H54 (cell line): ENCODE results near the gene DCAF10.
"Not testable (repeated sequence)": the region's sequence is repeated elsewhere in the genome, so short reads cannot be mapped to it uniquely, and the experiment has no call there.

Experiments
- DNase-seq: peaks from one replicate; pipeline ENCODE4 v3.0.0; 2011; ENCODE audit warnings: low spot score, mixed read lengths; ENCODE audit not compliant: insufficient read length
- FAIRE-seq: peaks from 3 replicates; lab custom pipeline; 2011; peaks lifted over from hg19 to GRCh38; lab: Jason Lieb, UNC
- POLR2A ChIP-seq: IDR thresholded peaks from 2 replicates; pipeline ENCODE4 v1.6.1; 2011; ENCODE audit warnings: low read depth, mild to moderate bottlenecking, low read length

DCAF10 gene

DNA sequence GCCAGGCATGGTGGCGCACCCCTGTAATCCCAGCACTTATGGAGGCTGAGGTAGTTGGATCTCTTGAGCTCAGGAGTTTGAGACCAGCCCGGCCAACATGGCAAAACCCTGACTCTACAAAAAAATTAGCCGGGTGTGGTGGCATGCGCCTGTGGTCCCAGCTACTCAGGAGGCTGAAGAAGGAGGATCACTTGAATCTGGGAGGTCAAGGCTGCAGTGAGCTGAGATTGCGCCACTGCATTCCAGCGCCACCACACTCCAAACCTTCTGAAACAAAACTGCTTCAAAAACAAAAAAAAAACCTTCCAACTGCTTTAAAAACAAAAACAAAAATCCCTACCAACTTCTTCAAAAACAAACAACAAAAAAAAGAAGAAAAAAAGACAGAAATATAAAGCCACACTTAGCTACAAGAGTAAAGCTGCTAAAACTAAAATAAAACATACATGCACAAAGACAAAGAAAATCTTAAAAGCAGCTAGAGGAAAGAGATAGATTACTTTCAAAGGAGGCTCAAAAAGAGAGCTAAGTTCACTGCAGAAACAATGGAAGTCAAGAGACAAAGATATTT lies 11.4 kb downstream of the DCAF10 start:
- FAIRE-seq: no peak

DNA sequence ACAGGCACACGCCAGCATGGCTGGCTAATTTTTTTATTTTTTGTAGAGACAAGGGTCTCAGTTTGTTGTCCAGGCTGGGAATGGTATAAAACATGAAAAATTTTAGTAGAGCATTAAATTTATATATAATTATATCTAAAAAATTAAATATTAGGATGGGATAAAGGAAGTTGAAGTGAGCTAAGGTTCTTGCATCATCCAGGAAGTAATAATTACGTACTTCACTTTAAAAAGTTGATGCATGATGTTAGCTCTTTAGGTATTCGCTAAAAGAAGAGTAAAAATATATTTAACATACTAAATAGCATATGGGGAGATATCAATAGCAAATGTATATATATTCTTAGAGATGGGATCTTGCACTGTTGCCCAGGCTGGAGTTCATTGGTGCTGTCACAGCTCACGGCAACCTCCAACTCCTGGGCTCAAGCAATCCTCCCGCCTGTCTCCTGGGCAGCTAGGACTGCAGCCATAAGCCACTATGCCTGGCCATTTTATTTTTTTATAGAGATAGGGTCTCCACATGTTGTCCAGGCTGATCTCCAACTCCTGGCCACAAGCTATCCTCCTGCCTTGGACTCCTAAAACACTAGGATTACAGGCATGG lies 12.3 kb downstream of the DCAF10 start:
- DNase-seq (no peak), FAIRE-seq (no peak)
- TF ChIP-seq POLR2A: no peak

More for the DNA sequence above, 11.4 kb downstream of the DCAF10 start:
- no peak for DNase-seq
- TF ChIP-seq POLR2A: no peak

DNA sequence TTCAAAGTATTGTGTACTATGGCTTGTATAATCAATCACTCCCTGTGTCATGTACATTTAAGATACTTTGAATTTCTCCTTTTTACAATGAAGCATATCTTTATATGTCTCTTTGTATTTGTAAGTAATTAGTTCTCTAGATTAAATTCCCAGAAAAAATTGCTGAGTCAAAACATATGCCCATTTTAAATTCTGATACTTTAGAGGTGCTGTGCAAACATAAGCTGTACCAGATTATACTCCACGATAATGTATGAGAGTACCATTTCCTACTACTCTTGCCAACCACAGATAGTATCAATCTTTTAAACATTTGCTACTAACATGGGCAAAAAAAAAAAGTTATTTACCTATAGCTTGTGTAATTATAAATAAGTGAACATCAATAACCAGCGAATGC lies 18.3 kb downstream of the DCAF10 start:
- TF ChIP-seq POLR2A: no peak
- no peak for DNase-seq
- no peak for FAIRE-seq

DNA sequence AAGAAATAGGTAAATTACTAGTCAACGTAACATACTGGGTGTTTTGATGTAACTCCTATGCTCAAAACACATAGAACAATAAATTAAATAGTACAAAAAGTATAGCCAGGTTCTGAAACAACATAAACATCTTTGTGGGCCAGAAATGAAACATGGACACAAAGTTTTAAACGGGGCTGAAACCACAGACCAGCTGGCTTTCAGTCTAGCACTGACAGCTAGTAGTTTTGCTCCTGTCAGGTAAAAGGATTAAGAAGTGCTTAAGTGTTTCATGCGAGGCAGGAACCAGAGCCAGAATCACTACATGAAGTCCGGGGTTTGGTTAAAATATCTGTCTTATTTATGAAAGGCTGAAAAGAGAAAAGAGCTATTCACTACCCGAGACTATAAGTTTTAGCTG lies 19.5 kb downstream of the DCAF10 start:
- no peak for DNase-seq
- FAIRE-seq: no peak
- TF ChIP-seq POLR2A: no peak

DNA sequence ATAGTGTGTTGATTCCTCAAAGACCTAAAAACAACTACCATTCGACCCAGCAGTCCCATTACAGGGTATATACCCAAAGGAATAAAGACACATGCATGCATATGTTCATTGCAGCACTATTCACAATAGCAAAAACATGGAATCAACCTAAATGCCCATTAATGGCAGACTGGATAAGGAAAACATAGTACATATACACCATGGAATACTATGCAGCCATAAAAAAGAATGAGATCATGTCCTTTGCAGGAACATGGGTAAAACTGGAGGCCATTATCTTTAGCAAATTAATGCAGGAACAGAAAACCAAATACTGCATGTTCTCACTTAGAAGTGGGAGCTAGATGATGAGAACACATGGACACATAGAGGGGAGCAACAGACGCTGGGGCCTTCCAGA lies 24.6 kb downstream of the DCAF10 start:
- FAIRE-seq, DNase-seq: not testable (repeated sequence)

DNA sequence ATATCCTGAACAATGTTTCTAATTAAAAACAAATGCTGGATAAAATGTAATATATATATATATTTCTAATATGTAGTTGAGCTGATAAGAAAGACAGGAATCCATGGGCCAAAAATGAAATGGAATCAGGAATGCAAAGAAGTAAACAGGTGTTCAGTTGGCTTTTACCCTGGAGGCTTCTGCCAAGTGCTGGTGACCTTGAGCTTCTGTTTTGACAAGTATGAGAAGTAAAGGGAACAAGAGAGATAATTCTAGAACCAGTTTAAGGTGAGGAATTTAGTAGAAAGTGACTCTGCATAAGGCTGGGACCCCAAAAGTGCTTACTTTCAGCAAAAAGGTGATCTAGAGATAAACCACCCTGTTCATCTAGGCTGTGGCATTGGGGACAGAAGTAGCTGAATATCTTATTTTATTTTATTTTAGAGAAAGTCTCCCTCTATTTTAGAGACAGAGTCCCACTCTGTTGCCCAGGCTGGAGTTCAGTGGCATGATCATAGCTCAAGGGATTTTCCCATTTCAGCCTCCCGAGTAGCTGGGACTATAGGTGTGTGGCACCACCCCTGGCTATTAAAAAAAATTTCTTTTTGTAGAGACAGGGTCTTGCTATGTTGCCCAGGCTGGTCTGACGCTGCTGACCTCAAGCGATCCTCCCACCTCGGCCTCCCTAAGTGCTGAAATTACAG lies 27.0 kb downstream of the DCAF10 start:
- DNase-seq: no peak
- no peak for FAIRE-seq
- no peak for TF ChIP-seq POLR2A

DNA sequence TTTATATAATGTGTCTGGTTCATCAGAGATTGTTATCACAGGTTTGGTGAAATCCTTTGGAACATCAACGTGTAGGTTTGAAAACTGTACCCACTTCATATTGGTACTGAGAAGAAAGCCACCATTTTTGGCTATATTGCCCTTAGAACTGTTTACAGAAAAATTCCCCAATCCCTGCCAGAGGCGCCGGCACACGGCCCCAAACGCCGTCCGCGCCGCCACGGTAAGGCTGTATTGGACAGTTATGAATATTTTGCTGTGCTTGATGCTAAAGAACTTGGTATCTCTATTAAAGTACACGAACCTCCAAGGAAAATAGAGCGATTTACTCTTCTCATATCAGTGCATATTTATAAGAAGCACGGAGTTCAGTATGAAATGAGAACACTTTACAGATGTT lies 35.2 kb downstream of the DCAF10 start:
- no peak for TF ChIP-seq POLR2A
- no peak for DNase-seq
- no peak for FAIRE-seq

DNA sequence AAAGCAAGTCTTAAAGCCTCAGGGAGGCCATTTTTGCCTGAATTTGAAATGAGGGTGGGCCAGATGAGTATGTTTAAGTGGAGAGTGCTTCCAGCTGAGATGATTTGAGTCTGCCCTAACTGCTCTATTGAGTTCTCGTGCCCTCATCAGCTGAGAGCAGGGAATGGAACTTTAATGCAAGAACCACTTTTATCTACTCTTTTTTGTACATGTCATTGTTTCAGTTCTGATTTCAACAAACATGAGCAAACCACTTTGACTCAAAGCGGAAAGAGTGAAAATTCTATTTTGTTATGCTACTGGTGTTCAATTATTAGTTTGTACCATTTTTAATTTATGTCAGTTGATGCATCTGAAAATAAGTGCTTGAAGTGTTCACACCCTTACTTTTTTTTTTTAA lies 35.8 kb downstream of the DCAF10 start:
- FAIRE-seq (no peak), DNase-seq (no peak)
- no peak for TF ChIP-seq POLR2A

DNA sequence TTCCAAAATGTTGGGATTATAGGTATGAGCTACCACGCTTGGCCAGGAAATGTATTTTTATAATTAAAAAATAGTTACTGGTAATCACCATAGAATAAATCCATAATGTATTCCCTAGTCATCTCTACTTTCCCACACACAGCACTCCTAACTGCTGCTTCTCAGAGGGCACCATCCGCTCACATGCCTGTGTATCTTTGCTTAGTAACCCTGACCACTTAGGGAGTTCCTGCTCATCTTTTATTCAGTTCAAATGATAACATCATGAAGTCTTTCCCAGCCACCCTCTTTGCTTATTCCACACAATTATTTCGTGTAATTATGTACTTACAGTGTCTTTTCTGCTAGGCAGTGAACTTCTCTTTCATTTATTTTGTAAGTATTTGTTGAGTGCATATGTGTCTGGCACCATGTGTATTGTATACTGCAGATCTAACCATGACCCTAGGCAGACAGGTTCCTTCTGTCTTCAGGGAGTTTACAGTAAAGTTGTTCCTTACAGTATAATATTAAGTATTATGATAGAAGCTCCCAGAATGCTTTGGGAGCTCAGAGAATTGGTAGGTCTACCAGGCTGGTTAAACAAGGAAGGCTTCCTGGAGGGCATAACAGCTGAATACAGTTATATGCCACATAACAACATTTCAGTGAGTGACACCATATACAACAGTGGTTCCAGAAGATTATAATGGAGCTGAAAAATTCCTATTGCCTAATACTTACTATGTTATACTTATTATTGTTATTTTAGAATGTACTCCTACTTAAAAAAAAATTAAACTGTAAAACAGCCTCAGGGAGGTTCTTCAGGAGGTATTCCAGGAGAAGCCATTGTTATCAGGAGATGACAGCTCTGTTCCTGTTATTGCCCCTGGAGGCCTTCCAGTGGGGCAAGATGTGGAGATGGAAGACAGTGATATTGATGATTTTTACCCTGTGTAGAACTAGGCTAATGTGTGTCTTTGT lies 39.2 kb downstream of the DCAF10 start:
- no peak for FAIRE-seq
- DNase-seq: no peak
- no peak for TF ChIP-seq POLR2A

DNA sequence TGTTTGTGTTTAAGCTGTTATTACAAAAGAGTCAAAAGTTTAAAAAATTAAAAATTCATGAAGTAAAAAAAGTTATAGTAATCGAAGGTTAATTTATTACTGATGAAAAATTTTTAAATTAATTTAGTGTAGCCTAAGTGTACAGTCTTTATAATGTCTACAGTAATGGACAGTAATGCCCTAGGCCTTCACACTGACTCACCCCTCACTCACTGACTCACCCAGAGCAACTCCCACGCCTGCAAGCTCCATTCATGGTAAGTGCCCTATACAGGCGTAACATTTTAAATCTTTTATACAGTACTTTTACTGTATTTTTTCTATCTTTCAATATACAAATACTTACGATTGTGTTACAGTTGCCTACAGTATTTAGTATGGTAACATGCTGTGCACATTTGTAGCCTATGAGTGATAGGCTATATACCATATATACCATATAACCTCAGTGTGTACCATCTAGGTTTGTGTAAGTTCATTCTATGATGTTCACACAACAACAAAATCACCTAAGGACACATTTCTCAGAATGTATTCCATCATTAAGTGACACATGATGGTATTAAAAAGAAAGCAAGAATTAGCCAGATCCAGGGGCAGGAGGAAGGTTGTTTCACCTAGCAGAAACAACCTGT lies 40.1 kb downstream of the DCAF10 start:
- FAIRE-seq (peak; percentile 53), DNase-seq (no peak)
- no peak for TF ChIP-seq POLR2A

DNA sequence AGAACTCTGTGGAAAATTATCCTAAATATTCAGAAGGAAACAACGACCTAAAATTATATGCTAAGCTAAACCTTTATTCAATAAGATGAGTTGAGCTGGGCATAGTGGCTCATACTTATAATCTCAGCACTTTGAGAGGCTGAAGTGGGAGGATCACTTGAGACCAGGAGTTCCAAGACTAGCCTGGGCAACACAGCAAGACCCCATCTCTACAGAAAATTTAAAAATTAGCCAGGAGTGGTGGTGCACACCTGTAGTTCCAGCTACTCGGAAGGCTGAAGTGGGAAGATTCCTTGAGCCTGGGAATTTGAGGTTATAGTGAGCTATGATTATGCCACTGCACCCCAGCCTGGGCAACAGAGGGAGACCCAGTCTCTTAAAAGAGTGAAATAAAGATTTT lies 51.6 kb downstream of the DCAF10 start:
- DNase-seq (no peak), FAIRE-seq (no peak)
- no peak for TF ChIP-seq POLR2A

DNA sequence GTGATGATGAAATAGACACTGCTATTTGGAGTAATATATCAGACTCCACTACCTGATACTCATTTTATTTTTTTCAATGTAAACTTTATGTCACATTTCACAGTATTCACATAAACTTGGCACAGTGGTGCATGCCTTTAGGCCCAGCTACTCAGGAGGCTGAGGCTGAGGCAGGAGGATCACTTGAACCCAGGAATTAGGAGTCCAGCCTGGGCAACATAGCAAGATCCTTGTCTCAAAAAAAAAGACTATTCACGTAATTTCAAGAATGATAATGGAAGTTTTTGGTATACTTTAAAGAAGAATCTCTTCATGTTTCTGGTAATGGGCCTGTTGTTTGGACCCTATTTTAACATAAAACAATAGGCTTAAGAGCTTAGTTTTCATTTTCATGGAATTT lies 56.0 kb downstream of the DCAF10 start:
- no peak for DNase-seq
- no peak for TF ChIP-seq POLR2A
- FAIRE-seq: no peak

DNA sequence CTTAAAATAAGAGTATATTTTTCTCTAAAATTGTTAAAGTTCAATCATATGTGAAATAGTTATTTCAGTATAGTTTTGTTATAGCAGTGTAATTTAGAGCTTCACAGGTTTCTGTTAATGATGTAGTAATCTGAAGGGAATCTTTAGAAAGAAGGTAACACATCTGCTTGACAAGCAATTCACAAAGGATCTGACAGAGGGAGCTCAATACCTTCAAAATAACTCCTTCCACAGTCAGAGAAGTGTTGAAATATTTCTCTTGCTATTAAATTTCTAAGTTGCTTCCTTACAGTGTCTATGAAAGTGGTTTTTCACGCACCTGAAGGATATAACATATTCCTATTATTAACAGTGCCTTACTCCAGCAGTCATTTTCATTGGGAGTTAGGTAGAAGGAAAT lies 58.4 kb downstream of the DCAF10 start:
- FAIRE-seq (no peak), DNase-seq (no peak)
- TF ChIP-seq POLR2A: no peak
